ENCODE data around the gene TARS2. TPM values are rescaled to one million over a fixed set of nuclear protein-coding genes. Genes with fewer than 3 reads are reported as not detected.

TARS2 gene
- total and polyA plus RNA-seq, 2 of the 13 experiments (the other 11 are each of a cell fraction or from before 2014, with no cell fraction given): 21.3 to 22.8 TPM

DNA sequence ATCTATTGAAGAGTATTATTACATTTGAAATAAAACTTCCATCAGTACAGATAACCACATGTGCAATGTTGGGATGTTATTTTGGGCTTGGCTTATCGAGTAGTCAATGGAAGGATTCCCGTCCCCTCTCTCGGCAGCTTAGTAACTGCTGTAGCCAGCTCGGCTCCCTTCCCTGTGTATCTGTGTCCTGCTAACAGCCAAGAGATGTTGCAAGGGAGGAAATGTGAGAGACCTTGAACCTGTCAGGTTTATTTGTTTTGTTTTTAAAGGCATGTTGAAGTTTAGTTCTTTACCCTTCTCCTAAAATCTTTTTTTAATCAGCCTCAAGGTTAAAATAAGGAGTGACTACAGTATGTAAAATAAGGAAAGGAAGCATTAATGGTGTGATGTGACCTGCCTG, 13.6 kb upstream of the TARS2 start (continued):
- 0 out of 2 replicates have a peak, but pooled peaks have one; percentile 25 for TF ChIP-seq GATAD1 (CRISPR knock-in tag; IDR thresholded peaks at IDR 0.05)
- TF ChIP-seq, protein P1, sequence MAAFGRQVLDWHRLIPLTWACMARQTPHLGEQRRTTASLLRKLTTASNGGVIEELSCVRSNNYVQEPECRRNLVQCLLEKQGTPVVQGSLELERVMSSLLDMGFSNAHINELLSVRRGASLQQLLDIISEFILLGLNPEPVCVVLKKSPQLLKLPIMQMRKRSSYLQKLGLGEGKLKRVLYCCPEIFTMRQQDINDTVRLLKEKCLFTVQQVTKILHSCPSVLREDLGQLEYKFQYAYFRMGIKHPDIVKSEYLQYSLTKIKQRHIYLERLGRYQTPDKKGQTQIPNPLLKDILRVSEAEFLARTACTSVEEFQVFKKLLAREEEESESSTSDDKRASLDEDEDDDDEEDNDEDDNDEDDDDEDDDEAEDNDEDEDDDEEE (CRISPR knock-in tag; IDR thresholded peaks at IDR 0.05): no peak
- no peak for TF ChIP-seq MED13 (CRISPR knock-in tag; IDR thresholded peaks at IDR 0.05)
- no peak for TF ChIP-seq ZBTB25 (CRISPR knock-in tag; IDR thresholded peaks at IDR 0.05)
- TF ChIP-seq MLXIP (CRISPR knock-in tag; IDR thresholded peaks at IDR 0.05; ENCODE audit: borderline replicate concordance): no peak
- peak; percentile 85; the same call in 1 of the 2 replicates for TF ChIP-seq MEIS1 (CRISPR knock-in tag; IDR thresholded peaks at IDR 0.05; ENCODE audit: borderline replicate concordance)
- peak; percentile 61; the same call in 1 of the 2 replicates for TF ChIP-seq ZNF878 (CRISPR knock-in tag; IDR thresholded peaks at IDR 0.05)
- TF ChIP-seq, protein P2, sequence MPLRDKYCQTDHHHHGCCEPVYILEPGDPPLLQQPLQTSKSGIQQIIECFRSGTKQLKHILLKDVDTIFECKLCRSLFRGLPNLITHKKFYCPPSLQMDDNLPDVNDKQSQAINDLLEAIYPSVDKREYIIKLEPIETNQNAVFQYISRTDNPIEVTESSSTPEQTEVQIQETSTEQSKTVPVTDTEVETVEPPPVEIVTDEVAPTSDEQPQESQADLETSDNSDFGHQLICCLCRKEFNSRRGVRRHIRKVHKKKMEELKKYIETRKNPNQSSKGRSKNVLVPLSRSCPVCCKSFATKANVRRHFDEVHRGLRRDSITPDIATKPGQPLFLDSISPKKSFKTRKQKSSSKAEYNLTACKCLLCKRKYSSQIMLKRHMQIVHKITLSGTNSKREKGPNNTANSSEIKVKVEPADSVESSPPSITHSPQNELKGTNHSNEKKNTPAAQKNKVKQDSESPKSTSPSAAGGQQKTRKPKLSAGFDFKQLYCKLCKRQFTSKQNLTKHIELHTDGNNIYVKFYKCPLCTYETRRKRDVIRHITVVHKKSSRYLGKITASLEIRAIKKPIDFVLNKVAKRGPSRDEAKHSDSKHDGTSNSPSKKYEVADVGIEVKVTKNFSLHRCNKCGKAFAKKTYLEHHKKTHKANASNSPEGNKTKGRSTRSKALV (CRISPR knock-in tag; IDR thresholded peaks at IDR 0.05): no peak
- no peak for TF ChIP-seq ZNF562 (CRISPR knock-in tag; IDR thresholded peaks at IDR 0.05; ENCODE audit: borderline replicate concordance)
- TF ChIP-seq NR0B2 (CRISPR knock-in tag; IDR thresholded peaks at IDR 0.05): no peak
- TF ChIP-seq HMGXB4 (CRISPR knock-in tag; IDR thresholded peaks at IDR 0.05; ENCODE audit: borderline replicate concordance in 1 of 2, low read depth in 1 of 2): no peak
- TF ChIP-seq SMARCE1 (IDR thresholded peaks at IDR 0.05; ENCODE audit: borderline replicate concordance): no peak
- no peak for TF ChIP-seq PRMT3 (CRISPR knock-in tag; IDR thresholded peaks at IDR 0.05; ENCODE audit: borderline replicate concordance, low read depth)
